ENCODE results near the gene RBPJL. TPM values are rescaled to one million over a fixed set of nuclear protein-coding genes. Genes with fewer than 3 reads are reported as not detected.

RBPJL gene
- total and polyA plus RNA-seq, 8 donors, result 169 to 1,575 (median 454) TPM

GRCh38 chr20:45362804-45363610 lies 56.4 kb downstream of the RBPJL start, which contains the start of gene SYS1:
Gene SYS1 (plus strand): TSS chr20:45363156. CDS start chr20:45363532, 376 bp downstream.
- WGBS, 2 donors, result 0 to 1% methylated on average over 53 to 55 of the region's 55 CpGs
- DNase-seq (peak; percentile 99 to 100 (median 99)), ATAC-seq (peak; percentile 84 to 91 (median 90)), FAIRE-seq (no peak)
- no peaks in the 10 kb centered on the region for H3K9me3 ChIP-seq
- H3K4me1 ChIP-seq, result peaks cover 1 to 54% (median 12%) of the 10 kb centered on the region in 3 donors
- peak; percentile 74 to 78 (median 76) for TF ChIP-seq CTCF (IDR thresholded peaks at IDR 0.05)
- intact Hi-C loops (cut with DNase I), result no loop called here
- H3K36me3 ChIP-seq, result peaks cover 0 to 6% (median 0%) of the 10 kb centered on the region in 3 donors
- H3K27me3 ChIP-seq, result no peaks in the 10 kb centered on the region
- peak within 1 kb of the TSS; percentile 80 to 97 (median 92) for H3K27ac ChIP-seq
- peak within 1 kb of the TSS; percentile 56 to 71 (median 62) for H3K4me3 ChIP-seq

GRCh38 chr20:45363611-45364492 lies 57.2 kb downstream of the RBPJL start:
- no peak for FAIRE-seq
- no peaks in the 10 kb centered on the region for H3K9me3 ChIP-seq

GRCh38 chr20:45365444-45365970 lies 58.9 kb downstream of the RBPJL start:
- intact Hi-C loops (cut with DNase I), result no loop called here
- FAIRE-seq (no peak), ATAC-seq (no peak), DNase-seq (no peak)
- no peaks in the 10 kb centered on the region for H3K27me3 ChIP-seq
- peaks cover 0 to 13% (median 0%) of the 10 kb centered on the region in 3 donors for H3K36me3 ChIP-seq
- H3K4me1 ChIP-seq, result peaks cover 0 to 29% (median 12%) of the 10 kb centered on the region in 3 donors
- H3K27ac ChIP-seq, result no peak overlapping the region
- WGBS, 2 donors, result 90 to 93% methylated on average over 5 of the region's 5 CpGs
- no peak for TF ChIP-seq CTCF (IDR thresholded peaks at IDR 0.05)
- H3K4me3 ChIP-seq, result no peak overlapping the region
- H3K9me3 ChIP-seq, result no peaks in the 10 kb centered on the region

More at GRCh38 chr20:45363611-45364492, 57.2 kb downstream of the RBPJL start:
- Histone ChIP-seq H3K27ac (peak overlapping the region; percentile 80 to 97 (median 92)), H3K36me3 (peaks cover 0 to 13% (median 0%) of the 10 kb centered on the region in 3 donors), H3K4me1 (peaks cover 0 to 45% (median 12%) of the 10 kb centered on the region in 3 donors), H3K27me3 (no peaks in the 10 kb centered on the region), H3K4me3 (peak overlapping the region; percentile 56 to 71 (median 62))
- no peak for DNase-seq
- intact Hi-C loops (cut with DNase I), result no loop called here
- no peak for TF ChIP-seq CTCF (IDR thresholded peaks at IDR 0.05)
- 17 to 22% methylated on average over 22 to 23 of the region's 23 CpGs for WGBS, 2 donors
- no peak for ATAC-seq

GRCh38 chr20:45366192-45366591 lies 59.6 kb downstream of the RBPJL start:
- 89% methylated on average over 1 of the region's 1 CpG for WGBS, 2 donors
- TF ChIP-seq CTCF (IDR thresholded peaks at IDR 0.05), result no peak
- ATAC-seq (no peak), DNase-seq (no peak), FAIRE-seq (no peak)
- Histone ChIP-seq H3K36me3 (peaks cover 0 to 13% (median 0%) of the 10 kb centered on the region in 3 donors), H3K4me3 (no peak overlapping the region), H3K4me1 (peaks cover 0 to 22% (median 12%) of the 10 kb centered on the region in 3 donors), H3K27ac (no peak overlapping the region), H3K27me3 (no peaks in the 10 kb centered on the region), H3K9me3 (no peaks in the 10 kb centered on the region)
- intact Hi-C loops (cut with DNase I), result no loop called here

Data from pancreas (tissue), 10 donors.